IMR-90 (cell line): ENCODE data around the gene OVOL3.

Source experiments
- BHLHE40 ChIP-seq: fragments of 150-350 bp; IDR thresholded peaks from 2 replicates; pipeline ENCODE4 v1.6.1; 2016; ENCODE audit warnings: mild to moderate bottlenecking, low read depth, low read length
- CEBPB ChIP-seq: IDR thresholded peaks from 2 replicates; pipeline ENCODE4 v1.6.1; 2012; ENCODE audit warnings: low read depth, low read length, improper control_type of control experiment
- CTCF ChIP-seq: conservative IDR thresholded peaks from 2 replicates; pipeline ENCODE4 v1.5.1; 2012; ENCODE audit warnings: mild to moderate bottlenecking, low read depth, low read length, improper control_type of control experiment
- FOS ChIP-seq: fragments of 150-350 bp; IDR thresholded peaks from 2 replicates; pipeline ENCODE4 v1.6.1; 2016; ENCODE audit warnings: low read depth, low read length
- MAFK ChIP-seq: IDR thresholded peaks from 2 replicates; pipeline ENCODE4 v1.6.1; 2012; ENCODE audit warnings: low read depth, low read length, improper control_type of control experiment
- MAZ ChIP-seq: IDR thresholded peaks from 2 replicates; pipeline ENCODE4 v1.6.1; 2012; ENCODE audit warnings: low read depth, mild to moderate bottlenecking, low read length, improper control_type of control experiment, moderate library complexity, borderline replicate concordance
- NFE2L2 ChIP-seq: fragments of 150-350 bp; IDR thresholded peaks from 2 replicates; pipeline ENCODE4 v1.6.1; 2016; ENCODE audit warnings: low read depth, mild to moderate bottlenecking, low read length
- POLR2A ChIP-seq: IDR thresholded peaks from 2 replicates; pipeline ENCODE4 v1.6.1; 2012; ENCODE audit warnings: mild to moderate bottlenecking, low read depth, low read length
- RAD21 ChIP-seq: IDR thresholded peaks from 2 replicates; pipeline ENCODE4 v1.6.1; 2012; ENCODE audit warnings: low read length, improper control_type of control experiment
- RCOR1 ChIP-seq: IDR thresholded peaks from 2 replicates; pipeline ENCODE4 v1.6.1; 2012; ENCODE audit warnings: mild to moderate bottlenecking, low read length, improper control_type of control experiment; ENCODE audit not compliant: insufficient replicate concordance
- RFX5 ChIP-seq: IDR thresholded peaks from 2 replicates; pipeline ENCODE4 v1.8.0; 2012; ENCODE audit warnings: low read depth, mild to moderate bottlenecking, low read length, moderate library complexity
- SMC3 ChIP-seq: fragments of 150-350 bp; IDR thresholded peaks from 2 replicates; pipeline ENCODE4 v1.6.1; 2016; ENCODE audit warnings: low read depth, mild to moderate bottlenecking, antibody characterized with exemption, low read length, moderate library complexity
- USF2 ChIP-seq: fragments of 150-350 bp; IDR thresholded peaks from 2 replicates; pipeline ENCODE4 v1.6.1; 2017; ENCODE audit warnings: mild to moderate bottlenecking, antibody characterized with exemption, low read length, low read depth

- TF ChIP-seq POLR2A (no peak), NFE2L2 (no peak), CTCF (no peak), USF2 (no peak), RAD21 (no peak), RFX5 (no peak), CEBPB (no peak), FOS (no peak), MAFK (no peak), BHLHE40 (no peak), SMC3 (no peak), MAZ (no peak), RCOR1 (no peak)
Measured at GRCh38 chr19:36093687-36094086, 17.3 kb upstream of the OVOL3 start.
